IMR-90 (cell line): Measurements from ENCODE around the gene HDAC9.

Experiments used
- CTCF ChIP-seq: conservative IDR thresholded peaks from 2 replicates; pipeline ENCODE4 v1.5.1; 2012; ENCODE audit warnings: mild to moderate bottlenecking, low read depth, low read length, improper control_type of control experiment
- NFE2L2 ChIP-seq: fragments of 150-350 bp; IDR thresholded peaks from 2 replicates; pipeline ENCODE4 v1.6.1; 2016; ENCODE audit warnings: low read depth, mild to moderate bottlenecking, low read length
- RCOR1 ChIP-seq: IDR thresholded peaks from 2 replicates; pipeline ENCODE4 v1.6.1; 2012; ENCODE audit warnings: mild to moderate bottlenecking, low read length, improper control_type of control experiment; ENCODE audit not compliant: insufficient replicate concordance
- SMC3 ChIP-seq: fragments of 150-350 bp; IDR thresholded peaks from 2 replicates; pipeline ENCODE4 v1.6.1; 2016; ENCODE audit warnings: low read depth, mild to moderate bottlenecking, antibody characterized with exemption, low read length, moderate library complexity

GRCh38 chr7:18903695-18904094 lies 408.1 kb downstream of the HDAC9 start:
- TF ChIP-seq CTCF (no peak), SMC3 (no peak), RCOR1 (no peak), NFE2L2 (no peak)
